ENCODE results near the gene DHX40. TPM values are rescaled to one million over a fixed set of nuclear protein-coding genes. Genes with fewer than 3 reads are reported as not detected.
A peak's percentile ranks its signal among the peaks of the same experiment; 100 is the strongest.

The DHX40 gene
- total and polyA plus RNA-seq, 2 donors (not counting 1 experiment from before 2014, with no cell fraction given), result 41.9 to 58.6 TPM

GRCh38 chr17:59601130-59601529, 35.7 kb downstream of the DHX40 start:
- Histone ChIP-seq H2AFZ (ENCODE audit: low read length) (no peak overlapping the region), H3K36me3 (ENCODE audit: control insufficient read depth, insufficient read depth, low read length) (no peaks in the 10 kb centered on the region), H3K27me3 (ENCODE audit: control insufficient read depth, insufficient read depth, low read length) (no peaks in the 10 kb centered on the region), H3K4me3 (replicated peaks in 1 of 4; ENCODE audit: control extremely low read depth in 1 of 4, insufficient read depth in 1 of 4, low read depth in 3 of 4, low read length in 4 of 4) (no peak overlapping the region), H3K4me2 (ENCODE audit: extremely low read depth, insufficient read depth, low read length) (no peak overlapping the region), H3K4me1 (ENCODE audit: control insufficient read depth, extremely low read depth, insufficient read depth, low read length) (no peaks in the 10 kb centered on the region), H3K9me3 (ENCODE audit: control insufficient read depth, insufficient read depth, low read depth, low read length) (no peaks in the 10 kb centered on the region), H3K79me2 (ENCODE audit: control insufficient read depth, insufficient read depth, low read length) (no peaks in the 10 kb centered on the region), H4K20me1 (ENCODE audit: control insufficient read depth, extremely low read depth, insufficient read depth, low read length) (no peaks in the 10 kb centered on the region), H3K9ac (ENCODE audit: insufficient read depth, low read length) (no peak overlapping the region), H3K27ac (ENCODE audit: insufficient read depth, low read length) (no peak overlapping the region)
- DNase-seq (ENCODE audit: low read depth in 2 of 2), result no peak
- TF ChIP-seq CTCF (conservative IDR thresholded peaks at IDR 0.05 in 1 of 2, IDR thresholded peaks at IDR 0.05 in 1 of 2; ENCODE audit: low read depth in 1 of 2, low read length in 2 of 2) (no peak), EZH2 (IDR thresholded peaks at IDR 0.05; ENCODE audit: low read length, missing control alignments) (no peak)

DNA sequence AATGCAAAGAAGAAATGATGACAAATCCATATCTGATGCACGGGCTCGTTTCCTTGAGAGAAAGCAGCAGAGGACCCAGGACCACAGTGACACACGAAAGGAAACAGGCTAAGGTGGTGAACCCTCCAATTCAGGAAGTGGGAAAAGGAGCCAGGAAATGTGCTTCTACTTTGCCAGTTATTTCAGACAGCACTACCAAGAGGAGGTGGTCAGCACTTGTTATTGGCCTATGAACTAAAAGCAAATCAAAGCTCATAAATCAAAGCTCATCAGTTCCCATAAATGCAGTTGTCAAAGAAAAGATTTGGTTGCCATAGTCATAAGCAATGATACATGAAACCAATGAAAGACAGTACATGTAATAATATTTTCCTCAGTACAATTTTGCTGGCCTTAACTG, 41.7 kb downstream of the DHX40 start:
- H3K79me2 ChIP-seq (ENCODE audit: control insufficient read depth, insufficient read depth, low read length), result no peaks in the 10 kb centered on the region
- no peak for TF ChIP-seq EZH2 (IDR thresholded peaks at IDR 0.05; ENCODE audit: low read length, missing control alignments)
- TF ChIP-seq CTCF (conservative IDR thresholded peaks at IDR 0.05 in 1 of 2, IDR thresholded peaks at IDR 0.05 in 1 of 2; ENCODE audit: low read depth in 1 of 2, low read length in 2 of 2), result no peak
- DNase-seq (ENCODE audit: low read depth in 2 of 2), result no peak
- no peak overlapping the region for H3K4me3 ChIP-seq (replicated peaks in 1 of 4; ENCODE audit: control extremely low read depth in 1 of 4, insufficient read depth in 1 of 4, low read depth in 3 of 4, low read length in 4 of 4)
- H3K9ac ChIP-seq (ENCODE audit: insufficient read depth, low read length), result no peak overlapping the region
- H3K4me1 ChIP-seq (ENCODE audit: control insufficient read depth, extremely low read depth, insufficient read depth, low read length), result no peaks in the 10 kb centered on the region
- H3K27ac ChIP-seq (ENCODE audit: insufficient read depth, low read length), result no peak overlapping the region
- H4K20me1 ChIP-seq (ENCODE audit: control insufficient read depth, extremely low read depth, insufficient read depth, low read length), result no peaks in the 10 kb centered on the region
- peaks cover 3% of the 10 kb centered on the region for H3K36me3 ChIP-seq (ENCODE audit: control insufficient read depth, insufficient read depth, low read length)
- H3K4me2 ChIP-seq (ENCODE audit: extremely low read depth, insufficient read depth, low read length), result no peak overlapping the region
- H2AFZ ChIP-seq (ENCODE audit: low read length), result no peak overlapping the region
- no peaks in the 10 kb centered on the region for H3K9me3 ChIP-seq (ENCODE audit: control insufficient read depth, insufficient read depth, low read depth, low read length)
- H3K27me3 ChIP-seq (ENCODE audit: control insufficient read depth, insufficient read depth, low read length), result no peaks in the 10 kb centered on the region

DNA sequence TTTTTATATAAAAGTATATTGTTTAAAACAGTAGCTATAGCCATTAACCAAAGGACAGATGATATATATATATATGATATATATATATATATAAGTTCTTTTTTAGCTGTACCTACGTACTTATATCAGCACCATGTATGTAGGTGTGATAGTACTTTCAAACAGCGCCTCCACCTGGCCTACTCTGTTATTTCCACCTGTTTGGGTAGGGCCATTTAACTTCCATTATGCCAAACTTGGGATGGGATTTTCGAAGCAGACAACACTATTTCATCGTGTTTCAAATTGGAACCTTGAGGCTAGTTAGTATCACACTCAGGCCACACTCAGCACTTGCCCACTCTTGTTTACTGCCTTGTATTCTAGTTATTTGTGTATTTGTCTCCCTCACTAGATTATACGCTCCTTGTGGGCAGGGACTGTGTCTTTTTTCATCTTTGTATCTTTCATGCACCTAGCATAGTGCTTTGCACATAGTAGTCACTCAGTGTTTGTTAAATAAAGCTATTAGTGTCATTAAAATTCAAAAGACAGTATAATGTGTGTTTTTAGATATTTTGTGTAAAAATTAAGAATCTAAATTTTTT, 42.5 kb downstream of the DHX40 start:
- Histone ChIP-seq H3K27ac (ENCODE audit: insufficient read depth, low read length) (no peak overlapping the region), H2AFZ (ENCODE audit: low read length) (no peak overlapping the region), H3K9ac (ENCODE audit: insufficient read depth, low read length) (no peak overlapping the region), H3K4me1 (ENCODE audit: control insufficient read depth, extremely low read depth, insufficient read depth, low read length) (no peaks in the 10 kb centered on the region), H3K27me3 (ENCODE audit: control insufficient read depth, insufficient read depth, low read length) (no peaks in the 10 kb centered on the region), H3K4me3 (replicated peaks in 1 of 4; ENCODE audit: control extremely low read depth in 1 of 4, insufficient read depth in 1 of 4, low read depth in 3 of 4, low read length in 4 of 4) (no peak overlapping the region), H3K36me3 (ENCODE audit: control insufficient read depth, insufficient read depth, low read length) (peaks cover 3% of the 10 kb centered on the region), H4K20me1 (ENCODE audit: control insufficient read depth, extremely low read depth, insufficient read depth, low read length) (no peaks in the 10 kb centered on the region), H3K4me2 (ENCODE audit: extremely low read depth, insufficient read depth, low read length) (no peak overlapping the region), H3K79me2 (ENCODE audit: control insufficient read depth, insufficient read depth, low read length) (no peaks in the 10 kb centered on the region), H3K9me3 (ENCODE audit: control insufficient read depth, insufficient read depth, low read depth, low read length) (no peaks in the 10 kb centered on the region)
- DNase-seq (ENCODE audit: low read depth in 2 of 2), result no peak
- no peak for TF ChIP-seq EZH2 (IDR thresholded peaks at IDR 0.05; ENCODE audit: low read length, missing control alignments)
- TF ChIP-seq CTCF (conservative IDR thresholded peaks at IDR 0.05 in 1 of 2, IDR thresholded peaks at IDR 0.05 in 1 of 2; ENCODE audit: low read depth in 1 of 2, low read length in 2 of 2), result peak; percentile 17 to 25
